ENCODE results near the gene TMA16. TPM values are rescaled to one million over a fixed set of nuclear protein-coding genes. Genes with fewer than 3 reads are reported as not detected.

Gene TMA16
- total and polyA plus RNA-seq, 2 donors from 2014 or later: 12.8 to 26.9 TPM

- intact Hi-C loops (cut with DNase I): loop anchor here (10.0 kb wide), 1 partner anchor 1046 kb away; no protein-coding TSS in a partner anchor
- Histone ChIP-seq H3K4me3 (ENCODE audit: low read length in 3 of 3) (no peak overlapping the region), H3K36me3 (ENCODE audit: control insufficient read depth in 2 of 3, insufficient read depth in 3 of 3, low read length in 3 of 3) (no peaks in the 10 kb centered on the region), H3K27me3 (ENCODE audit: control insufficient read depth, insufficient read depth, low read length) (no peaks in the 10 kb centered on the region), H3K9ac (ENCODE audit: low read length in 3 of 3) (no peak overlapping the region), H3K4me1 (ENCODE audit: control insufficient read depth in 2 of 3, insufficient read depth in 2 of 3, low read depth in 1 of 3, low read length in 3 of 3) (no peaks in the 10 kb centered on the region), H3K27ac (ENCODE audit: low read depth in 2 of 2, low read length in 2 of 2) (no peak overlapping the region), H3K9me3 (ENCODE audit: control insufficient read depth in 2 of 3, insufficient read depth in 1 of 3, low read length in 3 of 3) (no peaks in the 10 kb centered on the region)
- no peak for FAIRE-seq
- no peak for TF ChIP-seq CTCF (IDR thresholded peaks at IDR 0.05; ENCODE audit: borderline replicate concordance, extremely low read depth, insufficient read depth)
- DNase-seq: no peak
Measured at GRCh38 chr4:163540977-163541376, 46.5 kb downstream of the TMA16 start.

GRCh38 chr4:163542275-163542674 lies 47.8 kb downstream of the TMA16 start:
- no peak overlapping the region for H3K27ac ChIP-seq (ENCODE audit: low read depth in 2 of 2, low read length in 2 of 2)
- no peaks in the 10 kb centered on the region for H3K27me3 ChIP-seq (ENCODE audit: control insufficient read depth, insufficient read depth, low read length)
- no peaks in the 10 kb centered on the region for H3K4me1 ChIP-seq (ENCODE audit: control insufficient read depth in 2 of 3, insufficient read depth in 2 of 3, low read depth in 1 of 3, low read length in 3 of 3)
- FAIRE-seq (no peak), DNase-seq (no peak)
- no peak overlapping the region for H3K4me3 ChIP-seq (ENCODE audit: low read length in 3 of 3)
- TF ChIP-seq CTCF (IDR thresholded peaks at IDR 0.05; ENCODE audit: borderline replicate concordance, extremely low read depth, insufficient read depth): no peak
- no peaks in the 10 kb centered on the region for H3K9me3 ChIP-seq (ENCODE audit: control insufficient read depth in 2 of 3, insufficient read depth in 1 of 3, low read length in 3 of 3)
- intact Hi-C loops (cut with DNase I): loop anchor here (10.0 kb wide), 1 partner anchor 1047 kb away; no protein-coding TSS in a partner anchor
- no peaks in the 10 kb centered on the region for H3K36me3 ChIP-seq (ENCODE audit: control insufficient read depth in 2 of 3, insufficient read depth in 3 of 3, low read length in 3 of 3)
- no peak overlapping the region for H3K9ac ChIP-seq (ENCODE audit: low read length in 3 of 3)

- intact Hi-C loops (cut with DNase I): loop anchor here (10.0 kb wide), 1 partner anchor 1050 kb away; no protein-coding TSS in a partner anchor
- TF ChIP-seq CTCF (IDR thresholded peaks at IDR 0.05; ENCODE audit: borderline replicate concordance, extremely low read depth, insufficient read depth): peak; percentile 70
- peak overlapping the region in 2 of 3 donors; percentile 49 to 59 for H3K4me3 ChIP-seq (ENCODE audit: low read length in 3 of 3)
- no peaks in the 10 kb centered on the region for H3K27me3 ChIP-seq (ENCODE audit: control insufficient read depth, insufficient read depth, low read length)
- H3K9ac ChIP-seq (ENCODE audit: low read length in 3 of 3): peak overlapping the region in 1 of 3 donors; percentile 59
- no peak for FAIRE-seq
- H3K9me3 ChIP-seq (ENCODE audit: control insufficient read depth in 2 of 3, insufficient read depth in 1 of 3, low read length in 3 of 3): no peaks in the 10 kb centered on the region
- H3K36me3 ChIP-seq (ENCODE audit: control insufficient read depth in 2 of 3, insufficient read depth in 3 of 3, low read length in 3 of 3): no peaks in the 10 kb centered on the region
- DNase-seq: peak; percentile 55 to 80 (median 59)
- no peak overlapping the region for H3K27ac ChIP-seq (ENCODE audit: low read depth in 2 of 2, low read length in 2 of 2)
- no peaks in the 10 kb centered on the region for H3K4me1 ChIP-seq (ENCODE audit: control insufficient read depth in 2 of 3, insufficient read depth in 2 of 3, low read depth in 1 of 3, low read length in 3 of 3)
Measured at GRCh38 chr4:163544407-163545038, 50.0 kb downstream of the TMA16 start.
